H1 (cell line): ENCODE data around the gene SEMA4F.

ENCODE experiments used
- CHD2 ChIP-seq: IDR thresholded peaks from 2 replicates; pipeline ENCODE4 v1.6.1; 2012; ENCODE audit warnings: low read length, improper control_type of control experiment
- CTCF ChIP-seq, 3 experiments: IDR thresholded peaks; 1 replicate in 2 of 3; 2 replicates in 1 of 3; pipeline versions ENCODE4 v1.5.1 to v1.6.1; 2011; ENCODE audit warnings: low read length in 3 of 3, mild to moderate bottlenecking in 3 of 3, inconsistent platforms in 2 of 3, low read depth in 1 of 3, moderate library complexity in 1 of 3; ENCODE audit not compliant: insufficient read depth in 1 of 3; ENCODE audit errors: control extremely low read depth in 1 of 3
- EP300 ChIP-seq, 2 experiments: IDR thresholded peaks; 1 replicate in 1 of 2; 2 replicates in 1 of 2; pipeline ENCODE4 v1.6.1; 2011 to 2012; ENCODE audit warnings: low read depth in 2 of 2, low read length in 2 of 2, mild to moderate bottlenecking in 2 of 2, borderline replicate concordance in 1 of 2, inconsistent platforms in 1 of 2, moderate library complexity in 1 of 2
- KDM1A ChIP-seq: fragments of 200-600, 300-600 bp; sonication (generic); IDR thresholded peaks from 2 replicates; pipeline ENCODE4 v1.7.1; 2016; ENCODE audit warnings: mild to moderate bottlenecking, low read length, borderline replicate concordance
- POLR2A ChIP-seq, 2 experiments: IDR thresholded peaks; 1 replicate in 1 of 2; 2 replicates in 1 of 2; pipeline ENCODE4 v1.6.1; 2011; ENCODE audit warnings: low read depth in 2 of 2, low read length in 2 of 2, mild to moderate bottlenecking in 2 of 2; ENCODE audit errors: control extremely low read depth in 1 of 2
- POLR2AphosphoS5 ChIP-seq: IDR thresholded peaks from 2 replicates; pipeline ENCODE4 v1.6.1; 2011; ENCODE audit warnings: low read depth, low read length
- RAD21 ChIP-seq, 2 experiments: IDR thresholded peaks in 1 of 2; conservative IDR thresholded peaks in 1 of 2; 2 replicates each; pipeline ENCODE4 v1.6.1; 2011; ENCODE audit warnings: low read depth in 2 of 2, low read length in 2 of 2, improper control_type of control experiment in 1 of 2, inconsistent platforms in 1 of 2, mild to moderate bottlenecking in 1 of 2, moderate library complexity in 1 of 2
- RBBP5 ChIP-seq: IDR thresholded peaks from 2 replicates; pipeline ENCODE4 v1.7.1; 2012; ENCODE audit warnings: low read depth, mild to moderate bottlenecking, inconsistent platforms, low read length, moderate library complexity, borderline replicate concordance
- RFX5 ChIP-seq: IDR thresholded peaks from 2 replicates; pipeline ENCODE4 v1.6.1; 2011; ENCODE audit warnings: low read depth, low read length, improper control_type of control experiment, borderline replicate concordance
- SP1 ChIP-seq: IDR thresholded peaks from 2 replicates; pipeline ENCODE4 v1.6.1; 2011; ENCODE audit warnings: low read depth, low read length
- SRF ChIP-seq: IDR thresholded peaks from 2 replicates; pipeline ENCODE4 v1.6.1; 2011; ENCODE audit warnings: mild to moderate bottlenecking, low read depth, low read length, moderate library complexity
- ZNF274 ChIP-seq: IDR thresholded peaks from 2 replicates; pipeline ENCODE4 v1.7.0; 2012; ENCODE audit warnings: low read length, borderline replicate concordance; ENCODE audit errors: extremely low read depth

- TF ChIP-seq KDM1A (no peak), POLR2AphosphoS5 (no peak), RBBP5 (no peak), EP300 (IDR thresholded peaks at IDR 0.05; ENCODE audit: borderline replicate concordance in 1 of 2, low read depth in 2 of 2, low read length in 2 of 2) (no peak), CHD2 (no peak), ZNF274 (no peak), CTCF (IDR thresholded peaks at IDR 0.05; ENCODE audit: control extremely low read depth in 1 of 3, insufficient read depth in 1 of 3, low read depth in 1 of 3, low read length in 3 of 3) (no peak), POLR2A (IDR thresholded peaks at IDR 0.05; ENCODE audit: control extremely low read depth in 1 of 2, low read depth in 2 of 2, low read length in 2 of 2) (no peak), SRF (no peak), SP1 (no peak), RAD21 (IDR thresholded peaks at IDR 0.05 in 1 of 2, conservative IDR thresholded peaks at IDR 0.05 in 1 of 2; ENCODE audit: low read depth in 2 of 2, low read length in 2 of 2) (no peak), RFX5 (no peak)
Observed at GRCh38 chr2:74653589-74653984, 460 bp upstream of the SEMA4F start.
